Pons (tissue), 1 donor: ENCODE data around the gene INTS3.
"Not testable (repeated sequence)": the region's sequence is repeated elsewhere in the genome, so short reads cannot be mapped to it uniquely, and the experiment has no call there.

Experiments used
- DNase-seq: peaks from one replicate; pipeline ENCODE4 v3.0.0-alpha.2; 2016; ENCODE audit warnings: low spot score

Gene INTS3

DNA sequence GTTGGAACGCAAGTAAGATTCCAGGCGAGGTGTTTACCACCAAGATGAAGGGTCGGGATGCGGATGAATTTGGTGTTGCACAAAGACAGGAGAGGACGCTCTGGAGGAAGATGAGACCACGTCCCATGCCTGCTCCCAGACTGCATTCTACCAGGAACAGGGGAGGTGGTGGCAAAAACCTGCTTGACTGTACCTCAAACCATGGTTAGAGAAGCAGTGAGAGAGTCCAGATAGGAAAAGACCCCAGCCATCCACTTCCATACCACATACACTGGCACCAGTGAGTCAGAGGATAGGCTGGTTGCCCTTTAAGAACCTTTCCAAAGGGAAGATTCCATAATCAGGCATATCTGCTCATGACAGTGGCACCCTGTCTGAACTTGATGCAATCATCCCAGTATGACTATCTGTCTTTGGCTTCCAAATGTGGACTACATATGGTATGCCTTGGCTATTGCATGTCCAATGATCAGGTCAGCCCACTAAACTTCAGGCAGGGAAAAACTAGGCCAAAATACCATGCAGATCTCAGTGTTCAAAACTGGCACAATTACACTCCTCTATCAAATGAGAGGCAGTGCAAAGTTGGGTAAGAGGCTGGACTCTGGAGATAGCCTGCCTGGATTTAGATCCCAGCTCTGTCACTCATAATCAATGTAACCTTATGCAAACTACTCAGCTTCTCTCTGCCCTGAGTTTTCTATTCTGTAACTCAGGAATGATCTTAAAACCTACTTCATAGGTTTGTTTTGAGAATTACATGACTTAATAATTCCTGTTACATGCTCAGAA is 28.7 kb upstream of the INTS3 start:
- DNase-seq: no peak

GRCh38 chr1:153699768-153700167 is 28.1 kb upstream of the INTS3 start:
- DNase-seq: no peak

- DNase-seq: no peak
Measured at GRCh38 chr1:153705484-153705883, 22.4 kb upstream of the INTS3 start.

- DNase-seq: no peak
Measured at GRCh38 chr1:153711026-153711425, 16.8 kb upstream of the INTS3 start.

- not testable (repeated sequence) for DNase-seq
Measured at GRCh38 chr1:153716211-153716610, 11.6 kb upstream of the INTS3 start.

GRCh38 chr1:153717330-153717729 is 10.5 kb upstream of the INTS3 start:
- no peak for DNase-seq

- no peak for DNase-seq
Measured at GRCh38 chr1:153723687-153724086, 4.2 kb upstream of the INTS3 start.

DNA sequence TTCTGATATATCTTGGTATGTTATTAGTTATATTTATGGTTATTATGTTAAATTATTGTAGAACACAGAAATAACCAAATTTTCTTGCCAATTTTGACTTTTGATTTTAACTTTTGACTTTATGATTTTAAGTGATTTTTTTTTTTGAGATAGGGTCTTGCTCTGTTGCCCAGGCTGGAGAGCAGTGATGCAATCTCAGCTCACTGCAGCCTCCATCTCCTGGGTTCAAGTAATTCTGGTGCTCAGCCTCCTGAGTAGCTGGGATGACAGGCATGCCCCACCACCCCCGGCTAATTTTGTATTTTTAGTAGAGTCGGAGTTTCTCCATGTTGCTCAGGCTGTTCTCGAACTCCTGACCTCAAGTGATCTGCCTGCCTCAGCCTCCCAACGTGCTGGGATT is 3.2 kb upstream of the INTS3 start:
- not testable (repeated sequence) for DNase-seq

DNA sequence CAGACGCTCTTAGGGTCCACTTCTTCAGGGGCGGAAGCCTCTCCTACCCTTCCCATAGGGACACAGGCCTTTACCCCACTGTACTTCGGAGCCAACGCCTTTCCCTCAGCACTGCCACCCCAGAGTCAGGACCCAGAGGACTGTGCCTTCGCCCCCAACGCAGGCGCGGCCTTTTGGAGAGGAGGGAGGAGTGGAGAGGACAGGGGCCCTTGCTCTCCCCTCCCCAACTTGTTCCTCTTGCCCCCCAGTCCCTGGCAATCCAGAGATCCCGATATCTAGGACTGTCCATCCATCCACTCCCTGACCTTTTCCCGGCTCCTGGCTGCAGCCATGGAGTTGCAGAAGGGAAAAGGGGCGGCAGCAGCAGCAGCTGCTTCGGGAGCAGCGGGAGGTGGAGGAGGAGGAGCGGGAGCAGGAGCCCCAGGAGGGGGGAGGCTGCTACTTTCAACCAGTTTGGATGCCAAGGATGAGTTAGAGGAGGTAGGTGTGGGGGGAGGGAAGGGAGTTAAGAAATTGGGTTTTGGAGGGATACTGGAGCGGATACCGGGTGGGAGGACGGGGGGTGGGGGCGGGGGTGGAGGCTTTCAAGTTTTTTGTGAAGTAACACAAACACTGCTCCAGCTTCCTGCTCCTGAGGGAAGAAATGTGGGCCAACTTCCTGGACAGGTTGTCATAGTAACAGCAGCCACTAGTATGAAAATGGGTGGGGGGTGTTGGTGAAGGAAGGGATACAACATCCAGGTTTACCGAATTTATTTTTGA is 636 bp downstream of the INTS3 start:
- no peak for DNase-seq

- no peak for DNase-seq
Measured at GRCh38 chr1:153730468-153730988, 2.7 kb downstream of the INTS3 start.

- DNase-seq: no peak
Measured at GRCh38 chr1:153733970-153734369, 6.1 kb downstream of the INTS3 start.

DNA sequence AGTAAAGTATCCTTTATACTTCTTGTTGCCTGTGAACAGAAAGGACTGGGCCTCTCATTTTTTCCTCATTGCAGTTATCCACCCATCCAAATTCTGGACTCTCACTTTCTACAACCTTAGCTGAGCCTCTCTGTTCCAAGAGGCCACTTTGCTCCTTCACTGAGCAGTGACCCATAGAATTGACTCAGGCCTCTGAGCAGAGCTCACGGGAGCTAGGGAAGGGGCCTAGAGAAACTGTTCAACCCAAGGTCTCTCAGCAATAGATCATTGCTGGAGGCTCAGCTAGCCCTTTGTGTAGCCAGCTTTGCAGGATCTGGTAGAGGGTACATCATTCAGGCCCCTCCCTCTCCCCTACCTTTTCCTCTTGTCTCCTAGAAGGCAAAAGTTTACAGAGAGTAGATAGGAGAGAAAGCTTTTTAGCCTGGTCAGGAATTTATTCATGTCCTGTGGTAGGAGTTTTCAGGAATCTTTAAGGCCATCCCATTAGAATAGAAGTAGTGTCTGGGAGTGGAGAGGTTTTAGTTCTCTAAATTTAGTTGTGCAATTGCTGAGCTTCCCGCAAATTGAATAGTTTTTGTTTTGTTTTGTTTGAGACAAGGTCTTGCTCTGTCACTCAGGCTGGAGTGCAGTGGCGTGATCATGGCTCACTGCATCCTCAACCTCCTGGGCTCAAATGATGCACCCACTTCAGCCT is 6.7 kb downstream of the INTS3 start:
- no peak for DNase-seq

GRCh38 chr1:153735090-153735420 is 7.2 kb downstream of the INTS3 start:
- no peak for DNase-seq

- DNase-seq: no peak
Measured at GRCh38 chr1:153741986-153742385, 14.1 kb downstream of the INTS3 start.

GRCh38 chr1:153742411-153743142 is 14.7 kb downstream of the INTS3 start:
- no peak for DNase-seq

GRCh38 chr1:153745417-153745816 is 17.6 kb downstream of the INTS3 start:
- DNase-seq: no peak

GRCh38 chr1:153746174-153746573 is 18.3 kb downstream of the INTS3 start:
- DNase-seq: no peak

DNA sequence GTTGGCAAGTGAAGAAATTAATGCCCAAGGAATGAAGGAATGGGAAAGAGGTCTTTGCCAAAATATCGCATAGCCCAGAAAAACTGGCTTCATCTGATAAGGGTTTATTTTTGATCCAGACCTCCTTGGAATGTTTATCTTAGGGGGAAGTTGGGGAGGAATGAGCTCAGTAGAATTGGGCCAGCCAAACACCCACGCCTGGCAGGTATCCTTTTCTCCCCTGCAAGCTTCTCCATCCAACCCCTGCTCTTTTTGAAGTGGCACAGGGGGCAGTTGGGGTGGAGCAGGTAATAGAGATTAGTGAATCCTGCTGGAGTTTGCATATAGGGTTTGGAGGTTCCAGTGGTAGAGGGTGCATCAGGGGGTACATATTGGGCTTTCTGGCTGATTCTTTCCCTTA is 21.1 kb downstream of the INTS3 start:
- no peak for DNase-seq

- DNase-seq: peak; percentile 87
Measured at GRCh38 chr1:153749408-153750005, 21.7 kb downstream of the INTS3 start.

GRCh38 chr1:153750026-153750995 is 22.5 kb downstream of the INTS3 start:
- no peak for DNase-seq
